Measurements from ENCODE around the gene B3GNT2. TPM values are rescaled to one million over a fixed set of nuclear protein-coding genes. Genes with fewer than 3 reads are reported as not detected.

B3GNT2 gene
- total and polyA plus RNA-seq, 2 donors (not counting 3 experiments of a cell fraction or from before 2014, with no cell fraction given) = 9.5 to 21.2 TPM

DNA sequence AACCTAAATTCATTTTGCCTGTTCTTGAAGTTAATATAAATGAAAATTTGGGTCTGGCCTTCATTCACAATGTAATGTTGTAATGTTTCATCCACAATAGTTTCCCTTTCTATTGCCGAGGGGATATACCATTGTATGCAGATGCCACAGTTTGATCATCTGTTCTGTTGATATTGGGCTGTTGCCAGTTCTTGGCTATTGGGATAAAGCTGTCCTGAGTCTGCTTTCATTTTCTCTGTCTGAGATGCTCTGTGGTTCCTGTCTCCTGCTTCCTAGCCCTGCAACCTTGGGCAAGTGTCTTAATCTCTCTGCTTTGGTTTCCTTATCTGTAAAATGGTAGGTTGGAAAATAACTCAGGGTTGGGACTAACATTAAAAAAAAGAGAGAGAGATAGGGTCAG, 25.2 kb downstream of the B3GNT2 start:
- H3K79me2 ChIP-seq (ENCODE audit: control insufficient read depth, insufficient read depth, low read length) = peaks cover 35% of the 10 kb centered on the region
- intact Hi-C loops (cut with micrococcal nuclease) = no loop called here
- no peak overlapping the region for H2AFZ ChIP-seq (ENCODE audit: low read depth, low read length)
- peak overlapping the region; percentile 8 for H3K27ac ChIP-seq (ENCODE audit: insufficient read depth, low read depth, low read length)
- no peak for TF ChIP-seq FOS (IDR thresholded peaks at IDR 0.05; ENCODE audit: borderline replicate concordance, insufficient read depth, low read length)
- TF ChIP-seq, protein P1, sequence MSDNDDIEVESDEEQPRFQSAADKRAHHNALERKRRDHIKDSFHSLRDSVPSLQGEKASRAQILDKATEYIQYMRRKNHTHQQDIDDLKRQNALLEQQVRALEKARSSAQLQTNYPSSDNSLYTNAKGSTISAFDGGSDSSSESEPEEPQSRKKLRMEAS (IDR thresholded peaks at IDR 0.05; ENCODE audit: insufficient read depth, insufficient read length) = no peak
- H3K4me2 ChIP-seq (ENCODE audit: insufficient read depth, low read length) = peak overlapping the region; percentile 16
- CTCF ChIA-PET = no interaction called here
- H3K9me1 ChIP-seq (replicated peaks; ENCODE audit: control insufficient read depth, extremely low read depth, insufficient read depth, low read length) = no peaks in the 10 kb centered on the region
- POLR2A ChIA-PET = no interaction called here
- no peak overlapping the region for H3K4me3 ChIP-seq (replicated peaks in 1 of 3; ENCODE audit: insufficient read depth in 1 of 3, low read depth in 1 of 3, low read length in 3 of 3)
- H3K4me1 ChIP-seq (ENCODE audit: control insufficient read depth, extremely low read depth, insufficient read depth, low read length) = peaks cover 33% of the 10 kb centered on the region
- FAIRE-seq = peak; percentile 40
- no peaks in the 10 kb centered on the region for H3K27me3 ChIP-seq (ENCODE audit: control insufficient read depth in 2 of 2, insufficient read depth in 2 of 2, low read length in 2 of 2)
- H3K36me3 ChIP-seq (ENCODE audit: control insufficient read depth in 2 of 2, extremely low read depth in 1 of 2, insufficient read depth in 2 of 2, low read length in 2 of 2) = peaks cover 5 to 9% of the 10 kb centered on the region in 2 experiments
- H4K20me1 ChIP-seq (replicated peaks; ENCODE audit: control insufficient read depth, extremely low read depth, insufficient read depth, low read length) = no peaks in the 10 kb centered on the region
- DNase-seq (ENCODE audit: low read depth, low spot score) = peak; percentile 76
- no peak overlapping the region for H3K9ac ChIP-seq (replicated peaks; ENCODE audit: extremely low read depth, insufficient read depth, low read length)
- BruUV-seq (replicated peaks) = no TSS peak
- dilution Hi-C loops (cut with MboI; ENCODE audit: extremely low pct_ligation_motif_present, low sequenced_read_pairs) = no loop called here
- H3K9me3 ChIP-seq (replicated peaks; ENCODE audit: control insufficient read depth, insufficient read depth, low read length) = no peaks in the 10 kb centered on the region

DNA sequence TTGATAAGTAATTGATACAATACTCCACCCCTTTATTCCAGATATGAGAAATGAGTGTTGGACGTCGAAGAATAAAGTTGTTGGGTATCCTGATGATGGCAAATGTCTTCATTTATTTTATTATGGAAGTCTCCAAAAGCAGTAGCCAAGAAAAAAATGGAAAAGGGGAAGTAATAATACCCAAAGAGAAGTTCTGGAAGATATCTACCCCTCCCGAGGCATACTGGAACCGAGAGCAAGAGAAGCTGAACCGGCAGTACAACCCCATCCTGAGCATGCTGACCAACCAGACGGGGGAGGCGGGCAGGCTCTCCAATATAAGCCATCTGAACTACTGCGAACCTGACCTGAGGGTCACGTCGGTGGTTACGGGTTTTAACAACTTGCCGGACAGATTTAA, 26.3 kb downstream of the B3GNT2 start:
- Histone ChIP-seq H3K9ac (replicated peaks; ENCODE audit: extremely low read depth, insufficient read depth, low read length) (no peak overlapping the region), H3K4me1 (ENCODE audit: control insufficient read depth, extremely low read depth, insufficient read depth, low read length) (peaks cover 26% of the 10 kb centered on the region), H3K79me2 (ENCODE audit: control insufficient read depth, insufficient read depth, low read length) (peaks cover 33% of the 10 kb centered on the region), H4K20me1 (replicated peaks; ENCODE audit: control insufficient read depth, extremely low read depth, insufficient read depth, low read length) (no peaks in the 10 kb centered on the region), H3K4me2 (ENCODE audit: insufficient read depth, low read length) (no peak overlapping the region), H3K4me3 (replicated peaks in 1 of 3; ENCODE audit: insufficient read depth in 1 of 3, low read depth in 1 of 3, low read length in 3 of 3) (no peak overlapping the region), H3K27ac (ENCODE audit: insufficient read depth, low read depth, low read length) (no peak overlapping the region), H3K9me1 (replicated peaks; ENCODE audit: control insufficient read depth, extremely low read depth, insufficient read depth, low read length) (no peaks in the 10 kb centered on the region), H3K9me3 (replicated peaks; ENCODE audit: control insufficient read depth, insufficient read depth, low read length) (no peaks in the 10 kb centered on the region), H2AFZ (ENCODE audit: low read depth, low read length) (no peak overlapping the region), H3K27me3 (ENCODE audit: control insufficient read depth in 2 of 2, insufficient read depth in 2 of 2, low read length in 2 of 2) (no peaks in the 10 kb centered on the region), H3K36me3 (ENCODE audit: control insufficient read depth in 2 of 2, extremely low read depth in 1 of 2, insufficient read depth in 2 of 2, low read length in 2 of 2) (peaks cover 5 to 9% of the 10 kb centered on the region in 2 experiments)
- POLR2A ChIA-PET = no interaction called here
- no TSS peak for BruUV-seq (replicated peaks)
- FAIRE-seq = no peak
- dilution Hi-C loops (cut with MboI; ENCODE audit: extremely low pct_ligation_motif_present, low sequenced_read_pairs) (no loop called here), intact Hi-C loops (cut with micrococcal nuclease) (no loop called here)
- TF ChIP-seq, protein P1 (IDR thresholded peaks at IDR 0.05; ENCODE audit: insufficient read depth, insufficient read length) = no peak
- TF ChIP-seq EZH2 (IDR thresholded peaks at IDR 0.05; ENCODE audit: borderline replicate concordance, low read depth, low read length, severe bottlenecking) (no peak), MYC (IDR thresholded peaks at IDR 0.05; ENCODE audit: low read depth, low read length) (no peak), FOS (IDR thresholded peaks at IDR 0.05; ENCODE audit: borderline replicate concordance, insufficient read depth, low read length) (no peak), POLR2AphosphoS5 (IDR thresholded peaks at IDR 0.05; ENCODE audit: insufficient read depth, low read depth, low read length) (no peak), GATA2 (IDR thresholded peaks at IDR 0.05; ENCODE audit: insufficient read depth, insufficient read length, low read depth, low read length) (no peak), JUN (IDR thresholded peaks at IDR 0.05; ENCODE audit: borderline replicate concordance, insufficient read depth, insufficient read length, low read depth) (no peak)
- TF ChIP-seq, protein P2, sequence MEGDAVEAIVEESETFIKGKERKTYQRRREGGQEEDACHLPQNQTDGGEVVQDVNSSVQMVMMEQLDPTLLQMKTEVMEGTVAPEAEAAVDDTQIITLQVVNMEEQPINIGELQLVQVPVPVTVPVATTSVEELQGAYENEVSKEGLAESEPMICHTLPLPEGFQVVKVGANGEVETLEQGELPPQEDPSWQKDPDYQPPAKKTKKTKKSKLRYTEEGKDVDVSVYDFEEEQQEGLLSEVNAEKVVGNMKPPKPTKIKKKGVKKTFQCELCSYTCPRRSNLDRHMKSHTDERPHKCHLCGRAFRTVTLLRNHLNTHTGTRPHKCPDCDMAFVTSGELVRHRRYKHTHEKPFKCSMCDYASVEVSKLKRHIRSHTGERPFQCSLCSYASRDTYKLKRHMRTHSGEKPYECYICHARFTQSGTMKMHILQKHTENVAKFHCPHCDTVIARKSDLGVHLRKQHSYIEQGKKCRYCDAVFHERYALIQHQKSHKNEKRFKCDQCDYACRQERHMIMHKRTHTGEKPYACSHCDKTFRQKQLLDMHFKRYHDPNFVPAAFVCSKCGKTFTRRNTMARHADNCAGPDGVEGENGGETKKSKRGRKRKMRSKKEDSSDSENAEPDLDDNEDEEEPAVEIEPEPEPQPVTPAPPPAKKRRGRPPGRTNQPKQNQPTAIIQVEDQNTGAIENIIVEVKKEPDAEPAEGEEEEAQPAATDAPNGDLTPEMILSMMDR (IDR thresholded peaks at IDR 0.05; ENCODE audit: extremely low read depth in 1 of 2, insufficient read depth in 1 of 2, low read depth in 1 of 2, low read length in 2 of 2) = no peak
- DNase-seq (ENCODE audit: low read depth, low spot score) = no peak
- CTCF ChIA-PET = no interaction called here
